GM23248 (cell line): Measurements from ENCODE around the gene ANXA8.

Source experiments
- EZH2 ChIP-seq: fragments of 200-600 bp; sonication (generic); IDR thresholded peaks from 2 replicates; pipeline ENCODE4 v1.6.1; 2018; ENCODE audit warnings: antibody characterized with exemption, mild to moderate bottlenecking; ENCODE audit not compliant: insufficient read depth, poor library complexity, severe bottlenecking
- EZH2phosphoT487 ChIP-seq: fragments of 200-600 bp; sonication (generic); IDR thresholded peaks from 2 replicates; pipeline ENCODE4 v1.6.1; 2018; ENCODE audit warnings: antibody characterized with exemption, moderate library complexity, mild to moderate bottlenecking, low read depth; ENCODE audit not compliant: insufficient read depth

DNA sequence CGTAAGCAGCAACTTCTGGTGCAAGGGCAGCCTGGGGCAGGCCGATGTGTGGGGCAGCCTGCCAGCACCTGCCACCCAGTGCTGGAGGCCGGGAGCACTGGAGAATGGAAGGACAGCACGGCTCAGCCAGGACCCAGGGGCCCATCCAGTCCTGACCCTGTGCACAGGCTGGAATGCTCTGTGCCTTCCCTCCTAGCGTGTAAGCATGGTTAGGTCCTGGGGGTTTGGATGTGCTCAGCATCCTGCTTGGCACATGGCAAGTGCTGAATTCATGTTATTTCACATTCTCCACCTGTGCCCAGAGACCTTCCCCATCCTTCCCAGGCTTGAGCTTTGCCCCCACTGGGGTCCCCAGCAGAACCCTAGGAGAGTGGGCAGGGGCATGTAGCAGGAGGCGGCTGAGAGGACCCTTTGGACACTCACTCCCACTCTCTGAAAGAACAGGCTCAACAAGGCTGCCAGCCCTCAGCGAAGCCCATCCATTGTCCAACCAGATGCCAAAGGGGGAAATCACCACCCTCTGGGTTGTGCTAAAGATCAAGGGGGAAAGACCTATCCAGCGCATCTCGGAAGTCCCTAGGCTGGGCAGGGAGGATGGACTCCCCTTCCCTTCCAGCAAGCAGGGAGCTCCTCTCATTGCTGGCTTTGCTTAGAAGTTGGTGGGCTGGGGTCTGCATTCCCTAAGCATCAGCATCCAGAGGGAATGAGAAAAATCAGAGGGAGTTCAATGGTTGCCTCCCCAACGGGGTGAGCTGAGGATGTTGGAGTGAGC, 29.7 kb downstream of the ANXA8 start:
- TF ChIP-seq EZH2phosphoT487 (no peak), EZH2 (no peak)
